Measurements from ENCODE around the gene SEMA3C. TPM values are rescaled to one million over a fixed set of nuclear protein-coding genes. Genes with fewer than 3 reads are reported as not detected.

The SEMA3C gene
- total RNA-seq, 2 donors from 2014 or later: 0.09 to 0.15 TPM

- no peak overlapping the region for H3K27ac Mint-ChIP-seq
- Histone ChIP-seq H3K4me1 (ENCODE audit: control insufficient read depth, insufficient read depth, low read length) (no peaks in the 10 kb centered on the region), H3K27ac (ENCODE audit: low read depth, low read length) (no peak overlapping the region), H3K27me3 (ENCODE audit: control insufficient read depth, insufficient read depth, low read length, poor library complexity, severe bottlenecking) (peaks cover 5% of the 10 kb centered on the region), H3K36me3 (ENCODE audit: control insufficient read depth, insufficient read depth, low read length) (no peaks in the 10 kb centered on the region), H3K9ac (ENCODE audit: extremely low read depth, low read length, poor library complexity, severe bottlenecking) (no peak overlapping the region), H3K9me3 (ENCODE audit: control insufficient read depth, low read length) (no peaks in the 10 kb centered on the region), H3K4me3 (ENCODE audit: low read length) (no peak overlapping the region)
- H3K36me3 Mint-ChIP-seq (ENCODE audit: low read depth): no peaks in the 10 kb centered on the region
- no peak for DNase-seq
- H3K27me3 Mint-ChIP-seq (ENCODE audit: insufficient read depth): peaks cover 17% of the 10 kb centered on the region
- H3K4me3 Mint-ChIP-seq: no peak overlapping the region
- H3K4me1 Mint-ChIP-seq: no peaks in the 10 kb centered on the region
- TF ChIP-seq CTCF (conservative IDR thresholded peaks at IDR 0.05): no peak
- 91% methylated on average over 4 of the region's 4 CpGs; no CpG with 5 or more reads in 1 of the 2 experiments for WGBS, 2 experiments (ENCODE audit: insufficient coverage in 1 of 2, insufficient read length in 1 of 2)
- H3K9me3 Mint-ChIP-seq: no peaks in the 10 kb centered on the region
Observed at GRCh38 chr7:80882213-80882801, 36.5 kb downstream of the SEMA3C start.

- DNase-seq: no peak
- TF ChIP-seq CTCF (conservative IDR thresholded peaks at IDR 0.05): no peak
- no peaks in the 10 kb centered on the region for H3K4me1 ChIP-seq (ENCODE audit: control insufficient read depth, insufficient read depth, low read length)
- H3K36me3 ChIP-seq (ENCODE audit: control insufficient read depth, insufficient read depth, low read length): no peaks in the 10 kb centered on the region
- Mint-ChIP-seq H3K4me3 (no peak overlapping the region), H3K36me3 (ENCODE audit: low read depth) (no peaks in the 10 kb centered on the region), H3K9me3 (no peaks in the 10 kb centered on the region), H3K27me3 (ENCODE audit: insufficient read depth) (peaks cover 17% of the 10 kb centered on the region), H3K27ac (no peak overlapping the region), H3K4me1 (peaks cover 3% of the 10 kb centered on the region)
- peaks cover 5% of the 10 kb centered on the region for H3K27me3 ChIP-seq (ENCODE audit: control insufficient read depth, insufficient read depth, low read length, poor library complexity, severe bottlenecking)
- no peaks in the 10 kb centered on the region for H3K9me3 ChIP-seq (ENCODE audit: control insufficient read depth, low read length)
- H3K9ac ChIP-seq (ENCODE audit: extremely low read depth, low read length, poor library complexity, severe bottlenecking): no peak overlapping the region
- H3K4me3 ChIP-seq (ENCODE audit: low read length): no peak overlapping the region
- 100% methylated on average over 1 of the region's 1 CpG; no CpG with 5 or more reads in 1 of the 2 experiments for WGBS, 2 experiments (ENCODE audit: insufficient coverage in 1 of 2, insufficient read length in 1 of 2)
- H3K27ac ChIP-seq (ENCODE audit: low read depth, low read length): no peak overlapping the region
Observed at GRCh38 chr7:80881351-80881900, 37.4 kb downstream of the SEMA3C start.

- H3K27ac Mint-ChIP-seq: no peak overlapping the region
- no peaks in the 10 kb centered on the region for H3K36me3 ChIP-seq (ENCODE audit: control insufficient read depth, insufficient read depth, low read length)
- TF ChIP-seq CTCF (conservative IDR thresholded peaks at IDR 0.05): no peak
- H3K4me1 Mint-ChIP-seq: peaks cover 3% of the 10 kb centered on the region
- no peaks in the 10 kb centered on the region for H3K36me3 Mint-ChIP-seq (ENCODE audit: low read depth)
- no peak overlapping the region for H3K4me3 ChIP-seq (ENCODE audit: low read length)
- H3K4me1 ChIP-seq (ENCODE audit: control insufficient read depth, insufficient read depth, low read length): no peaks in the 10 kb centered on the region
- WGBS, 2 experiments (ENCODE audit: insufficient coverage in 1 of 2, insufficient read length in 1 of 2): 92 to 94% methylated on average over 4 to 5 of the region's 5 CpGs
- DNase-seq: no peak
- H3K27me3 Mint-ChIP-seq (ENCODE audit: insufficient read depth): peaks cover 23% of the 10 kb centered on the region
- no peak overlapping the region for H3K4me3 Mint-ChIP-seq
- no peak overlapping the region for H3K9ac ChIP-seq (ENCODE audit: extremely low read depth, low read length, poor library complexity, severe bottlenecking)
- H3K27me3 ChIP-seq (ENCODE audit: control insufficient read depth, insufficient read depth, low read length, poor library complexity, severe bottlenecking): peaks cover 5% of the 10 kb centered on the region
- no peaks in the 10 kb centered on the region for H3K9me3 Mint-ChIP-seq
- H3K27ac ChIP-seq (ENCODE audit: low read depth, low read length): no peak overlapping the region
- peaks cover 1% of the 10 kb centered on the region for H3K9me3 ChIP-seq (ENCODE audit: control insufficient read depth, low read length)
Observed at GRCh38 chr7:80879849-80880248, 39.0 kb downstream of the SEMA3C start.
